ENCODE measurements around the gene SDK2. TPM values are rescaled to one million over a fixed set of nuclear protein-coding genes. Genes with fewer than 3 reads are reported as not detected.

Gene SDK2
- total and polyA plus RNA-seq, 2 of the 4 experiments (the other 2 are of a cell fraction) = under 0.01 to 0.03 TPM

DNA sequence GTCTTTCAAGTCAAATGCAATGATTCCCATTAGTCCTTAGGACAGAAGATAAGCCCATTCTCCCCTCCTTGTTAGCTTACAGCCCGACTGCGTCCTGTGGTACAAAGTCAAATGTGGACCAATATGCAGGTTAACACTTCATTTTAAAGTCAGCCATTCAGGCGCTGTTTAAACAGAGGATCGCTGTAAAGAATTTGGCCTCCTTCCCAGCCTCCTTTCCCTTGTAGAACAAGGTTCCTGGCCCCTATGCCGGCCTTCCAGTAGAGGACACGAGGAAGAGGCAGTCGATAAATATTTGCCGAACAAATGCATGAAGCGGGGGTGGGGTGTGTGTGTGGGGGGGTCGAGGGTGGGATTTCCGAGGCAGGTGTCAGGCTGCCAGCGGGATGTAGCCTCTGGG lies 4.3 kb downstream of the SDK2 start:
- TF ChIP-seq BHLHE40 (IDR thresholded peaks at IDR 0.05; ENCODE audit: low read depth, low read length) = no peak
- TF ChIP-seq RCOR1 (IDR thresholded peaks at IDR 0.05; ENCODE audit: insufficient replicate concordance, low read length) = no peak
- TF ChIP-seq MXI1 (IDR thresholded peaks at IDR 0.05; ENCODE audit: borderline replicate concordance, low read depth, low read length) = no peak
- no peak for TF ChIP-seq SMC3 (IDR thresholded peaks at IDR 0.05; ENCODE audit: low read depth, low read length)
- no peak for TF ChIP-seq MAFK (IDR thresholded peaks at IDR 0.05; ENCODE audit: low read depth, low read length)
- no peak for TF ChIP-seq POLR2A (IDR thresholded peaks at IDR 0.05; ENCODE audit: low read depth, low read length)
- no peak overlapping the region for H3K56ac ChIP-seq (ENCODE audit: extremely low read depth, insufficient read depth, low read length)
- H3K4ac ChIP-seq (ENCODE audit: low read depth, low read length) = no peak overlapping the region
- H3K36me3 ChIP-seq (ENCODE audit: control insufficient read depth, insufficient read depth, low read length) = no peaks in the 10 kb centered on the region
- 21% methylated on average over 3 of the region's 12 CpGs; no CpG with 5 or more reads in 1 of the 2 experiments for WGBS, 2 experiments (ENCODE audit: extremely low coverage in 2 of 2, insufficient read length in 1 of 2)
- no peak overlapping the region for H3K27ac ChIP-seq (ENCODE audit: insufficient read depth, low read length)
- H3K4me3 ChIP-seq (ENCODE audit: insufficient read depth, low read depth, low read length) = no peak overlapping the region
- H4K8ac ChIP-seq (ENCODE audit: low read depth in 2 of 2, low read length in 2 of 2) = no peak overlapping the region
- H2AK9ac ChIP-seq (replicated peaks; ENCODE audit: low read depth, low read length, poor library complexity) = no peak overlapping the region
- peaks cover 27% of the 10 kb centered on the region for H3K27me3 ChIP-seq (ENCODE audit: control insufficient read depth, insufficient read depth, low read length)
- no peak overlapping the region for H2BK15ac ChIP-seq (ENCODE audit: low read depth, low read length)
- intact Hi-C loops (cut with micrococcal nuclease) (no loop called here), in situ Hi-C loops (cut with MboI; ENCODE audit: low sequenced_read_pairs) (no loop called here), dilution Hi-C loops (cut with HindIII; ENCODE audit: low sequenced_read_pairs, unreplicated experiment) (no loop called here)
- H4K20me1 ChIP-seq (ENCODE audit: insufficient read depth, low read length) = no peaks in the 10 kb centered on the region
- POLR2A ChIA-PET (ENCODE audit: unreplicated experiment) = no interaction called here
- DNase-seq = no peak
- H4K5ac ChIP-seq (ENCODE audit: low read depth, low read length) = no peak overlapping the region
- no peak overlapping the region for H3K14ac ChIP-seq (replicated peaks; ENCODE audit: low read depth, low read length)
- H3K79me1 ChIP-seq (ENCODE audit: low read depth in 1 of 2, low read length in 2 of 2) = no peaks in the 10 kb centered on the region
- H2BK120ac ChIP-seq (ENCODE audit: low read depth, low read length) = no peak overlapping the region
- CTCF ChIA-PET = no interaction called here
- no peak overlapping the region for H3K23ac ChIP-seq (ENCODE audit: low read depth, low read length)
- no peak overlapping the region for H3K9ac ChIP-seq (ENCODE audit: low read depth, low read length)
- no peak overlapping the region for H2BK20ac ChIP-seq (ENCODE audit: low read depth, low read length)
- H4K91ac ChIP-seq (ENCODE audit: insufficient read depth, low read depth, low read length) = no peak overlapping the region
- ATAC-seq (ENCODE audit: low read depth) = no peak
- H3K4me1 ChIP-seq (ENCODE audit: control insufficient read depth, insufficient read depth, low read length) = no peaks in the 10 kb centered on the region
- H3K9me3 ChIP-seq (ENCODE audit: control insufficient read depth, insufficient read depth, low read length) = no peaks in the 10 kb centered on the region
- H2AK5ac ChIP-seq (ENCODE audit: low read depth, low read length) = no peak overlapping the region
- no TSS peak for BruUV-seq (replicated peaks)
- H3K4me2 ChIP-seq (ENCODE audit: low read depth, low read length) = no peak overlapping the region
- H2BK5ac ChIP-seq (ENCODE audit: low read depth, low read length, poor library complexity, severe bottlenecking) = no peak overlapping the region
- no peak overlapping the region for H2AFZ ChIP-seq (replicated peaks; ENCODE audit: low read length, poor library complexity)
- H3K18ac ChIP-seq (ENCODE audit: low read depth, low read length) = no peak overlapping the region
- H3K9me1 ChIP-seq (ENCODE audit: insufficient read depth, low read length) = no peaks in the 10 kb centered on the region
